ENCODE results near the gene ARL15.

GRCh38 chr5:54313311-54314270 lies 3.2 kb upstream of the ARL15 start:
- TF ChIP-seq CTCF (IDR thresholded peaks at IDR 0.05) (no peak), POLR2AphosphoS5 (IDR thresholded peaks at IDR 0.05) (peak in 1 of 2 donors; percentile 66)

All from upper lobe of left lung (tissue), 4 donors.